Measurements from ENCODE around the gene MAST4.

The MAST4 gene

DNA sequence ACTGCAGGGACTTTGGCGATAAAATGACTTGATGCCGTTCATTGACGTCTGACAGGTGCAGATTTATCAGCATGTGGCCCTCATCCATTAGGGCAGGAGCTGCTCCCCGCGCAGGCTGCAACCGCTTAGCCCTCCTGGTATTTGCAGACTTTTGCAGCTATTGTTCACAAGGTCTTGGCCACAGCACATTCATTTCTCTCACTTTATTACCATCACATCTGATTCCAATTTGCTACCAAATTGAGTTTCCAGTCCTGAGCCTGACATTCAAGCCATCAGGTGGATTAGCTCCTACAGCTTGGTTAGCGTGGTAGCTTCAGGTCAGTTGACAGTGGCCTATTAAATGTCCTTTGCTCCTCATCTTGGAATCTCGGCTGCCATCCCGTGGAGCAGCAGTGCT is 301.2 kb downstream of the MAST4 start:
- no peak overlapping the region for H3K4me3 ChIP-seq (ENCODE audit: low read depth, low read length)
- DNase-seq (ENCODE audit: low read depth) = no peak
- no peak for TF ChIP-seq CTCF (conservative IDR thresholded peaks at IDR 0.05; ENCODE audit: low read depth, low read length)

GRCh38 chr5:66898241-66898995 is 302.2 kb downstream of the MAST4 start:
- no peak for TF ChIP-seq CTCF (conservative IDR thresholded peaks at IDR 0.05; ENCODE audit: low read depth, low read length)
- DNase-seq (ENCODE audit: low read depth) = peak; percentile 49
- no peak overlapping the region for H3K4me3 ChIP-seq (ENCODE audit: low read depth, low read length)

- TF ChIP-seq CTCF (conservative IDR thresholded peaks at IDR 0.05; ENCODE audit: low read depth, low read length) = no peak
- no peak overlapping the region for H3K4me3 ChIP-seq (ENCODE audit: low read depth, low read length)
- DNase-seq (ENCODE audit: low read depth) = no peak
These were observed 307.0 kb downstream of the MAST4 start for GRCh38 chr5:66903218-66903617.

- DNase-seq (ENCODE audit: low read depth) = no peak
- TF ChIP-seq CTCF (conservative IDR thresholded peaks at IDR 0.05; ENCODE audit: low read depth, low read length) = no peak
- no peak overlapping the region for H3K4me3 ChIP-seq (ENCODE audit: low read depth, low read length)
These were observed 307.5 kb downstream of the MAST4 start for GRCh38 chr5:66903709-66904108.

- no peak for DNase-seq (ENCODE audit: low read depth)
- no peak for TF ChIP-seq CTCF (conservative IDR thresholded peaks at IDR 0.05; ENCODE audit: low read depth, low read length)
- H3K4me3 ChIP-seq (ENCODE audit: low read depth, low read length) = no peak overlapping the region
These were observed 308.0 kb downstream of the MAST4 start for GRCh38 chr5:66904189-66904588.

DNA sequence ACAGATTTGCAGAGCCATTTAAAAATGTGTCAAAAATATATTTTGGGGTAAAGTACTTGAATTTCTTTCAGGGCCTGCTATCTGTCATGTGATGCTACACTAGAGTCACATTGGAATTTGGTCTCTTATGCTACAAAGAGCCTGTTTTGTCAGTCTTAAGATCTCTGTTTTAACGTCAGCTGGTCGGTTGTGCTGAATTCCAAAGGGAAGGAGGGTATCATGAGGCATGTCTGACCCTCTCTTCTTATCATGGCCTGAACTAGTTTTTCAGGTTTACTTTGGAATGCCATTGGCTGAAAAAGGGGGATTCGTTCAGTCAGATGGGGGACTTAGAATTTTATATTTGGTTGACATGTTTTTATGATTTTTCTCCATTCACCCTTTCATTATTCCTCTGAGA is 309.8 kb downstream of the MAST4 start:
- no peak for TF ChIP-seq CTCF (conservative IDR thresholded peaks at IDR 0.05; ENCODE audit: low read depth, low read length)
- no peak for DNase-seq (ENCODE audit: low read depth)
- no peak overlapping the region for H3K4me3 ChIP-seq (ENCODE audit: low read depth, low read length)

GRCh38 chr5:66908230-66908629 is 312.0 kb downstream of the MAST4 start:
- H3K4me3 ChIP-seq (ENCODE audit: low read depth, low read length) = no peak overlapping the region
- TF ChIP-seq CTCF (conservative IDR thresholded peaks at IDR 0.05; ENCODE audit: low read depth, low read length) = no peak
- DNase-seq (ENCODE audit: low read depth) = no peak

All from choroid plexus epithelial cell (primary cell).